ENCODE measurements around the gene SMYD3. TPM values are rescaled to one million over a fixed set of nuclear protein-coding genes. Genes with fewer than 3 reads are reported as not detected.

The SMYD3 gene
- total and polyA plus RNA-seq, 10 of the 15 experiments (the other 5 are each of a cell fraction or from before 2014, with no cell fraction given) = 18.3 to 54.0 (median 24.8) TPM

GRCh38 chr1:246365708-246366107 lies 141.4 kb downstream of the SMYD3 start:
- Histone ChIP-seq H3K9me3 (replicated peaks; ENCODE audit: control insufficient read depth, insufficient read depth, low read length) (no peaks in the 10 kb centered on the region), H2AFZ (ENCODE audit: control insufficient read depth, low read depth, low read length) (no peak overlapping the region)
- no peak for FAIRE-seq

GRCh38 chr1:246364415-246364941 lies 142.6 kb downstream of the SMYD3 start:
- Histone ChIP-seq H3K4me1 (ENCODE audit: control insufficient read depth, insufficient read depth, low read length) (peaks cover 19% of the 10 kb centered on the region), H3K36me3 (ENCODE audit: control insufficient read depth in 2 of 2, insufficient read depth in 2 of 2, low read length in 1 of 2) (no peaks in the 10 kb centered on the region), H3K79me2 (ENCODE audit: control insufficient read depth, insufficient read depth, low read length) (no peaks in the 10 kb centered on the region), H3K9me3 (replicated peaks; ENCODE audit: control insufficient read depth, insufficient read depth, low read length) (no peaks in the 10 kb centered on the region), H3K27me3 (replicated peaks in 1 of 2; ENCODE audit: control insufficient read depth in 2 of 2, insufficient read depth in 2 of 2, low read length in 1 of 2) (no peaks in the 10 kb centered on the region), H3K4me3 (peak overlapping the region; percentile 22; the same call in 1 of the 2 replicates), H3K9ac (ENCODE audit: control insufficient read depth, insufficient read depth, low read length) (no peak overlapping the region), H4K20me1 (ENCODE audit: control insufficient read depth, insufficient read depth) (no peaks in the 10 kb centered on the region), H2AFZ (ENCODE audit: control insufficient read depth, low read depth, low read length) (peak overlapping the region; percentile 19; the same call in 1 of the 2 replicates), H3K4me2 (ENCODE audit: control insufficient read depth, insufficient read depth) (peak overlapping the region; percentile 61), H3K27ac (ENCODE audit: control insufficient read depth, insufficient read depth) (peak overlapping the region; percentile 24; the same call in 1 of the 2 replicates)
- in situ Hi-C loops (cut with MboI) = no loop called here
- POLR2A ChIA-PET = no interaction called here
- under 1% methylated on average over 6 of the region's 6 CpGs for WGBS (ENCODE audit: insufficient coverage, insufficient replicate concordance, low lambda C conversion rate, missing lambda C conversion rate)
- FAIRE-seq (peak; percentile 35), DNase-seq (ENCODE audit: low read depth, low spot score) (no peak), ATAC-seq (peak; percentile 86)
- TF ChIP-seq RUNX3 (IDR thresholded peaks at IDR 0.05; ENCODE audit: low read length) = peak; percentile 71
- no peak for TF ChIP-seq PAX5 (IDR thresholded peaks at IDR 0.05; ENCODE audit: borderline replicate concordance, low read depth, low read length)
- TF ChIP-seq SMC3 (IDR thresholded peaks at IDR 0.05; ENCODE audit: borderline replicate concordance, low read length) = no peak
- no peak for TF ChIP-seq BMI1 (IDR thresholded peaks at IDR 0.05; ENCODE audit: borderline replicate concordance)
- TF ChIP-seq CREM (IDR thresholded peaks at IDR 0.05; ENCODE audit: low read depth) = 0 out of 2 replicates have a peak, but pooled peaks have one; percentile 10
- no peak for TF ChIP-seq EP300 (IDR thresholded peaks at IDR 0.05; ENCODE audit: borderline replicate concordance in 1 of 2, control insufficient read depth in 1 of 2, low read depth in 2 of 2, low read length in 2 of 2)
- no peak for TF ChIP-seq CHD2 (IDR thresholded peaks at IDR 0.05; ENCODE audit: borderline replicate concordance, low read depth, low read length)
- TF ChIP-seq TCF7 (IDR thresholded peaks at IDR 0.05; ENCODE audit: borderline replicate concordance) = no peak
- TF ChIP-seq DPF2 (IDR thresholded peaks at IDR 0.05) = no peak
- intact Hi-C loops (cut with micrococcal nuclease; ENCODE audit: unreplicated experiment) = loop anchor here (2.0 kb wide), 1 partner anchor 34 kb away; no protein-coding TSS in a partner anchor
- CTCF ChIA-PET = interaction anchor here (0.7 kb wide), 2 partner anchors 610 to 816 kb away, joined by 3 read pairs; no protein-coding TSS in a partner anchor
- RAD21 ChIA-PET (ENCODE audit: unreplicated experiment) = interaction anchor here (1.0 kb wide), 1 partner anchor 32 kb away, joined by 3 read pairs; no protein-coding TSS in a partner anchor
- BruUV-seq (replicated peaks) = no TSS peak
- SMC1A ChIA-PET (ENCODE audit: uncharacterized antibody, unreplicated experiment) = interaction anchor here (0.7 to 1.5 kb wide), 5 partner anchors 32 to 987 kb away, joined by 3 to 4 read pairs (median 3); no protein-coding TSS in a partner anchor

More at GRCh38 chr1:246365708-246366107, 141.4 kb downstream of the SMYD3 start:
- POLR2A ChIA-PET = no interaction called here
- Histone ChIP-seq H3K79me2 (ENCODE audit: control insufficient read depth, insufficient read depth, low read length) (no peaks in the 10 kb centered on the region), H3K4me2 (ENCODE audit: control insufficient read depth, insufficient read depth) (peak overlapping the region; percentile 63), H3K27me3 (replicated peaks in 1 of 2; ENCODE audit: control insufficient read depth in 2 of 2, insufficient read depth in 2 of 2, low read length in 1 of 2) (no peaks in the 10 kb centered on the region), H4K20me1 (ENCODE audit: control insufficient read depth, insufficient read depth) (no peaks in the 10 kb centered on the region), H3K27ac (ENCODE audit: control insufficient read depth, insufficient read depth) (peak overlapping the region; percentile 26; the same call in 1 of the 2 replicates), H3K9ac (ENCODE audit: control insufficient read depth, insufficient read depth, low read length) (no peak overlapping the region), H3K4me3 (peak overlapping the region; percentile 21), H3K36me3 (ENCODE audit: control insufficient read depth in 2 of 2, insufficient read depth in 2 of 2, low read length in 1 of 2) (no peaks in the 10 kb centered on the region), H3K4me1 (ENCODE audit: control insufficient read depth, insufficient read depth, low read length) (peaks cover 19% of the 10 kb centered on the region)
- in situ Hi-C loops (cut with MboI) = no loop called here
- peak; percentile 67 for ATAC-seq
- WGBS (ENCODE audit: insufficient coverage, insufficient replicate concordance, low lambda C conversion rate, missing lambda C conversion rate) = 0% methylated on average over 3 of the region's 3 CpGs
- SMC1A ChIA-PET (ENCODE audit: uncharacterized antibody, unreplicated experiment) = interaction anchor here (0.9 to 1.9 kb wide), 2 partner anchors 30 to 34 kb away, joined by 3 to 5 read pairs; no protein-coding TSS in a partner anchor
- no peak for DNase-seq (ENCODE audit: low read depth, low spot score)
- no TSS peak for BruUV-seq (replicated peaks)
- RAD21 ChIA-PET (ENCODE audit: unreplicated experiment) = no interaction called here
- CTCF ChIA-PET = interaction anchor here (0.6 kb wide), 1 partner anchor 339 kb away, joined by 3 read pairs; no protein-coding TSS in a partner anchor
- intact Hi-C loops (cut with micrococcal nuclease; ENCODE audit: unreplicated experiment) = loop anchor here (2.0 kb wide), 1 partner anchor 35 kb away; no protein-coding TSS in a partner anchor
- TF ChIP-seq BRCA1 (IDR thresholded peaks at IDR 0.05; ENCODE audit: low read depth, low read length) = no peak
- TF ChIP-seq RUNX3 (IDR thresholded peaks at IDR 0.05; ENCODE audit: low read length) = peak; percentile 39
- TF ChIP-seq EED (IDR thresholded peaks at IDR 0.05; ENCODE audit: low read depth) = peak; percentile 53
- TF ChIP-seq POU2F2 (IDR thresholded peaks at IDR 0.05; ENCODE audit: borderline replicate concordance, low read depth, low read length) = no peak
- no peak for TF ChIP-seq HDAC2 (IDR thresholded peaks at IDR 0.05)
- no peak for TF ChIP-seq IRF4 (IDR thresholded peaks at IDR 0.05; ENCODE audit: low read depth, low read length)
- peak; percentile 38 for TF ChIP-seq IKZF1 (conservative IDR thresholded peaks at IDR 0.05)
- TF ChIP-seq TCF3 (IDR thresholded peaks at IDR 0.05; ENCODE audit: borderline replicate concordance, insufficient read depth, low read depth, low read length) = no peak
- TF ChIP-seq ZSCAN29 (IDR thresholded peaks at IDR 0.05) = no peak
- no peak for TF ChIP-seq SP1 (IDR thresholded peaks at IDR 0.05; ENCODE audit: low read depth, low read length)
- peak in 1 of 2 experiments; percentile 50; a peak in 1 of 4 replicates for TF ChIP-seq IKZF2 (IDR thresholded peaks at IDR 0.05)
- peak; percentile 62 for TF ChIP-seq SPI1 (IDR thresholded peaks at IDR 0.05; ENCODE audit: borderline replicate concordance, insufficient read depth, low read depth, low read length)
- peak; percentile 44 for TF ChIP-seq MEF2B (IDR thresholded peaks at IDR 0.05; ENCODE audit: partially characterized antibody, poor library complexity, severe bottlenecking)
- no peak for TF ChIP-seq NR2F1 (conservative IDR thresholded peaks at IDR 0.05)
